Stimulated activated effector memory CD8-positive, alpha-beta T cell treated with anti-CD3 and anti-CD28 coated beads, Interleukin-12 subunit alpha, Interleukin-12 subunit beta, amount 100 ng/mL, for 72 hours (primary cell): ENCODE data around the gene SRSF7.
"Not testable (repeated sequence)": the region's sequence is repeated elsewhere in the genome, so short reads cannot be mapped to it uniquely, and the experiment has no call there.

Experiments used
- ATAC-seq: fragments of 150-1000 bp; cut with Tn5 transposase; 2 replicates; pipeline ENCODE4 v1.10.0; 2021
- DNase-seq, 2 donors: peaks; one replicate each; pipeline ENCODE4 v3.0.0; 2021 to 2022; ENCODE audit warnings: low spot score in 2 of 2
- H3K27ac Mint-ChIP-seq: one replicate; pipeline ENCODE4 v1.8.0; 2022; ENCODE audit warnings: mild to moderate bottlenecking, mixed read lengths
- H3K36me3 Mint-ChIP-seq: one replicate; pipeline ENCODE4 v1.8.0; 2022; ENCODE audit warnings: mild to moderate bottlenecking, mixed read lengths
- H3K4me1 Mint-ChIP-seq: one replicate; pipeline ENCODE4 v1.8.0; 2022; ENCODE audit warnings: mixed read lengths
- H3K4me3 Mint-ChIP-seq: one replicate; pipeline ENCODE4 v1.8.0; 2022; ENCODE audit warnings: mild to moderate bottlenecking, mixed read lengths
- H3K9me3 Mint-ChIP-seq: one replicate; pipeline ENCODE4 v1.8.0; 2022; ENCODE audit warnings: mixed read lengths

The SRSF7 gene

GRCh38 chr2:38747007-38747424 lies 4.1 kb downstream of the SRSF7 start:
- no peak for ATAC-seq
- no peak for DNase-seq
- Mint-ChIP-seq H3K36me3 (peaks cover 100% of the 10 kb centered on the region), H3K4me1 (peaks cover 75% of the 10 kb centered on the region), H3K9me3 (no peaks in the 10 kb centered on the region), H3K4me3 (peak overlapping the region; percentile 100), H3K27ac (peak overlapping the region; percentile 100)

- H3K27ac Mint-ChIP-seq: peak overlapping the region; percentile 100
- ATAC-seq (no peak), DNase-seq (no peak)
- H3K4me3 Mint-ChIP-seq: peak overlapping the region; percentile 100
- H3K9me3 Mint-ChIP-seq: no peaks in the 10 kb centered on the region
- peaks cover 64% of the 10 kb centered on the region for H3K4me1 Mint-ChIP-seq
- H3K36me3 Mint-ChIP-seq: peaks cover 100% of the 10 kb centered on the region
Measured at GRCh38 chr2:38745267-38745666, 5.9 kb downstream of the SRSF7 start.

- peak; percentile 20 for ATAC-seq
- peaks cover 65% of the 10 kb centered on the region for H3K4me1 Mint-ChIP-seq
- no peaks in the 10 kb centered on the region for H3K9me3 Mint-ChIP-seq
- DNase-seq: no peak
- H3K4me3 Mint-ChIP-seq: no peak overlapping the region
- peaks cover 100% of the 10 kb centered on the region for H3K36me3 Mint-ChIP-seq
- H3K27ac Mint-ChIP-seq: peak overlapping the region; percentile 100
Measured at GRCh38 chr2:38744399-38744780, 6.8 kb downstream of the SRSF7 start.

GRCh38 chr2:38743672-38744398 lies 7.3 kb downstream of the SRSF7 start:
- Mint-ChIP-seq H3K27ac (peak overlapping the region; percentile 100), H3K4me1 (peaks cover 67% of the 10 kb centered on the region), H3K4me3 (no peak overlapping the region), H3K9me3 (no peaks in the 10 kb centered on the region), H3K36me3 (peaks cover 100% of the 10 kb centered on the region)
- ATAC-seq (no peak), DNase-seq (no peak)

- no peak overlapping the region for H3K4me3 Mint-ChIP-seq
- DNase-seq (no peak), ATAC-seq (peak; percentile 31)
- H3K27ac Mint-ChIP-seq: peak overlapping the region; percentile 100
- peaks cover 66% of the 10 kb centered on the region for H3K4me1 Mint-ChIP-seq
- H3K36me3 Mint-ChIP-seq: peaks cover 100% of the 10 kb centered on the region
- H3K9me3 Mint-ChIP-seq: no peaks in the 10 kb centered on the region
Measured at GRCh38 chr2:38742797-38743559, 8.2 kb downstream of the SRSF7 start.

- H3K9me3 Mint-ChIP-seq: no peaks in the 10 kb centered on the region
- DNase-seq: no peak
- no peak overlapping the region for H3K4me3 Mint-ChIP-seq
- ATAC-seq: peak; percentile 9
- H3K36me3 Mint-ChIP-seq: peaks cover 100% of the 10 kb centered on the region
- peaks cover 51% of the 10 kb centered on the region for H3K4me1 Mint-ChIP-seq
- peak overlapping the region; percentile 54 for H3K27ac Mint-ChIP-seq
Measured at GRCh38 chr2:38740851-38741731, 10.1 kb downstream of the SRSF7 start.

- Mint-ChIP-seq H3K4me3 (no peak overlapping the region), H3K27ac (peak overlapping the region; percentile 90), H3K9me3 (no peaks in the 10 kb centered on the region), H3K36me3 (peaks cover 100% of the 10 kb centered on the region), H3K4me1 (peaks cover 37% of the 10 kb centered on the region)
- DNase-seq (no peak), ATAC-seq (no peak)
Measured at GRCh38 chr2:38739524-38739923, 11.6 kb downstream of the SRSF7 start.

GRCh38 chr2:38737925-38738324 lies 13.2 kb downstream of the SRSF7 start:
- H3K4me1 Mint-ChIP-seq: peaks cover 27% of the 10 kb centered on the region
- ATAC-seq (no peak), DNase-seq (no peak)
- H3K36me3 Mint-ChIP-seq: peaks cover 100% of the 10 kb centered on the region
- peak overlapping the region; percentile 75 for H3K27ac Mint-ChIP-seq
- H3K9me3 Mint-ChIP-seq: no peaks in the 10 kb centered on the region
- no peak overlapping the region for H3K4me3 Mint-ChIP-seq

- Mint-ChIP-seq H3K4me1 (peaks cover 27% of the 10 kb centered on the region), H3K36me3 (peaks cover 100% of the 10 kb centered on the region), H3K27ac (peak overlapping the region; percentile 75)
- H3K4me3 Mint-ChIP-seq, DNase-seq, H3K9me3 Mint-ChIP-seq, ATAC-seq: not testable (repeated sequence)
Measured at GRCh38 chr2:38737000-38737698, 14.0 kb downstream of the SRSF7 start.

GRCh38 chr2:38735999-38736320 lies 15.2 kb downstream of the SRSF7 start:
- Mint-ChIP-seq H3K9me3 (no peaks in the 10 kb centered on the region), H3K36me3 (peaks cover 100% of the 10 kb centered on the region), H3K4me3 (no peak overlapping the region), H3K27ac (peak overlapping the region; percentile 75), H3K4me1 (peaks cover 33% of the 10 kb centered on the region)
- DNase-seq (no peak), ATAC-seq (no peak)

GRCh38 chr2:38734299-38735058 lies 16.7 kb downstream of the SRSF7 start:
- Mint-ChIP-seq H3K27ac (peak overlapping the region; percentile 71), H3K36me3 (peaks cover 100% of the 10 kb centered on the region), H3K4me3 (no peak overlapping the region), H3K9me3 (no peaks in the 10 kb centered on the region), H3K4me1 (peaks cover 30% of the 10 kb centered on the region)
- ATAC-seq (no peak), DNase-seq (no peak)

- H3K36me3 Mint-ChIP-seq: peaks cover 100% of the 10 kb centered on the region
- H3K9me3 Mint-ChIP-seq: no peaks in the 10 kb centered on the region
- DNase-seq: no peak
- ATAC-seq: no peak
- no peak overlapping the region for H3K4me3 Mint-ChIP-seq
- H3K4me1 Mint-ChIP-seq: peaks cover 20% of the 10 kb centered on the region
- H3K27ac Mint-ChIP-seq: peak overlapping the region; percentile 71
Measured at GRCh38 chr2:38733300-38733971, 17.7 kb downstream of the SRSF7 start.

GRCh38 chr2:38731684-38732221 lies 19.4 kb downstream of the SRSF7 start:
- ATAC-seq (no peak), DNase-seq (no peak)
- H3K4me3 Mint-ChIP-seq: no peak overlapping the region
- H3K9me3 Mint-ChIP-seq: no peaks in the 10 kb centered on the region
- no peak overlapping the region for H3K27ac Mint-ChIP-seq
- peaks cover 12% of the 10 kb centered on the region for H3K4me1 Mint-ChIP-seq
- peaks cover 100% of the 10 kb centered on the region for H3K36me3 Mint-ChIP-seq

- Mint-ChIP-seq H3K4me1 (peaks cover 13% of the 10 kb centered on the region), H3K36me3 (peaks cover 100% of the 10 kb centered on the region), H3K9me3 (no peaks in the 10 kb centered on the region), H3K27ac (no peak overlapping the region), H3K4me3 (no peak overlapping the region)
- DNase-seq (no peak), ATAC-seq (no peak)
Measured at GRCh38 chr2:38731090-38731489, 20.1 kb downstream of the SRSF7 start.
